EH (cell line): ENCODE data around the gene NR4A2.
A peak's percentile ranks its signal among the peaks of the same experiment; 100 is the strongest.

Experiments used
- DNase-seq: peaks from one replicate; pipeline ENCODE4 v3.0.0-alpha.2; 2015; ENCODE audit warnings: low read depth

NR4A2 gene

GRCh38 chr2:156340377-156340776, 7.9 kb upstream of the NR4A2 start:
- DNase-seq, result peak; percentile 1

DNA sequence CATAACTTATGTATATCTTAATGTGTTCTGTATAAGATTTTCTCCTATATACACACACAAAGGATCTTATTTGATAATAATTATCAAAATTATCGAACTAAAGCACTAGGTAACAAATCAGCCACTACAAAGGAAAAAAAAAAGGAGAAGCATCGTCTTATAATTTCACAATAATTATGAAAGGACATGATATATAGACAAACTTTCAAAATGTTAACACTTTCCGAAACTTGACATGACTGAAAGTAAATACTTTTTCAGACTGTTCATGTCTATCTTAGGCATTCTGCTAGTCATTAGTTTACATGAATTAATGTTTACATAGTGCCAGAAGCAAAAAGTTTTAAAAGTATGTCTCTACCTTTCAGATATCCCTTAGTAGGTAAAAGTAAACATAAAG, 7.3 kb upstream of the NR4A2 start:
- DNase-seq, result no peak

GRCh38 chr2:156339110-156339847, 6.8 kb upstream of the NR4A2 start:
- DNase-seq, result peak; percentile 7

- DNase-seq, result no peak
Measured at GRCh38 chr2:156338578-156338977, 6.1 kb upstream of the NR4A2 start.

DNA sequence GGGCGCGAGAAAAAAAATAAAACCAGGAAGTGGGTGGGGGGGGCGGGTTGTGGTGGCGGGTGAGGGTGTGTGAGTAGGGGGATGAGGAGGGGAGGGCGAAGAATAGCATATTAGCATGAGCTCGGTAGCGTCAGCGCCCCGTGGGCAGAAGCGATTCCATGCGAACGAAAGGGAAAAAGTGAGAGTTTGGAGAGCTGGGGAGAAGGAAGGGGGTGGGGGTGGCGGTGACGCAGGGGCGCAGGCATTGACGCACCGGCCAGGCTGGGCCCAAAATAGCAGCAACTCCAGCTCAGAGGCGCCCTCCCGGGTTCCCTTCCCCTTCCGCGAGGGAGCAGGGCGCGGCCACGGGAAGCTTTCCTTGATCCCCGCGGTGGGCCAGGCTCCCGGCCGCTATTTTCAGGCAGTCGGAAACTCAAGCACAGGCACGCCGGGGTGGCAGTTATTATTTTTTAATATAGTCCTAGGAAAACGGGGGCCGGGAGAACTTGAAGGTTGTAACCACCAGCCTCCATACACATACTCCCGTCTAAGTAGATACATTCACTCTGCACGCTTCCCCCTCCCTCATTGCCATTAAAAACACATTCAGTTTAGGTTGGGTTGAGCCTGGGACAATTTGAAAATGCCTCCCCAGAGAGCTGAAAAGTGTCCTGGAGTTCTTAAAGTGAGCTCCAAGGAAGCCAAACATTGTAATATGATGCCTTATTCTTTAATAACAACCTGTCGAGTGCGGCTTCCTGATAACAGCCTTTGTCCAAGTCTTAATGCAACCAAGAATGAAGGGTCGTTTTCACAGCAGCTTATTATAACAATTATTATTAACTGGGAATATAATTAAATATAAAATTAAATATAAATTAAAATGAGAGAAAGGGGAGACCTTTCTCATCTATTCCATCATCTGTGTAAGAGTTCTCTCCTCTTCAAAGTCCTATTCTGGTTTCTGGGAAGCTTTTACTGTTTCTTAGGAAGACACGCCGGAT, 2.3 kb upstream of the NR4A2 start:
- peak; percentile 94 for DNase-seq

- peak; percentile 53 for DNase-seq
Measured at GRCh38 chr2:156333951-156334495, 1.5 kb upstream of the NR4A2 start.

DNA sequence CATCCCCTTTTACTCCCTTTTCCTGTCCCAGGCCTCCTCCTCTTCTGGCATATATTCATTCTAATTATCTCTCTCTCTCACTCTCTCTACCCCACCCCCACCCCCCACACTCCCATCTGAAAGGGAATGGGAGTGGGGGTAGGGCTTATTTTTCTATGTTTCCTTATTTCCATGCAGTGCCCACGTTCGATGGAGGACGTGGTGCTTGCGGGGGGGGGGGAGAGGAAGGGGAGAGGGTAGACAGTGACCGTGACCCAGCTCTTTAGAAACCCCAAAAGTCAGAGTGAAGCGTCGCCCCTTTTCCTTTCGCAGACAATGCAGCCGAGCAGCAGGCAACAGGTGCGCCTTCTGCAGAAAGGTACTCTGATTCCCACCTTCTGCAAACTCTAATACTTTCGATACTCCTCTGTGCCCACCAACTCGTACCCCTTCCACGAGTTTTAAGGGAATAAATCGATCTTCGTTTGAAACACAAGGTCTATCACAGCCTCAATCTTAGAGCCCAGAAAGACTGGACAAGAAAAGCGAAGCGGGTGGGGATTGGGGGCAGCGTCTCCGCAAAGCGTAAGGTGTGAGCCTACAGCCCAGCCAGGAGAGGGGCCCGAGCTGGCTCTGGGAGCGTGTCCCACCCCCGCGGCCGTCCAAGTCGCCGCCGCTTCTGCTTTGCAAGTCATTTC, 891 bp upstream of the NR4A2 start:
- no peak for DNase-seq

- DNase-seq, result no peak
Measured at GRCh38 chr2:156332284-156332533, 312 bp downstream of the NR4A2 start.

DNA sequence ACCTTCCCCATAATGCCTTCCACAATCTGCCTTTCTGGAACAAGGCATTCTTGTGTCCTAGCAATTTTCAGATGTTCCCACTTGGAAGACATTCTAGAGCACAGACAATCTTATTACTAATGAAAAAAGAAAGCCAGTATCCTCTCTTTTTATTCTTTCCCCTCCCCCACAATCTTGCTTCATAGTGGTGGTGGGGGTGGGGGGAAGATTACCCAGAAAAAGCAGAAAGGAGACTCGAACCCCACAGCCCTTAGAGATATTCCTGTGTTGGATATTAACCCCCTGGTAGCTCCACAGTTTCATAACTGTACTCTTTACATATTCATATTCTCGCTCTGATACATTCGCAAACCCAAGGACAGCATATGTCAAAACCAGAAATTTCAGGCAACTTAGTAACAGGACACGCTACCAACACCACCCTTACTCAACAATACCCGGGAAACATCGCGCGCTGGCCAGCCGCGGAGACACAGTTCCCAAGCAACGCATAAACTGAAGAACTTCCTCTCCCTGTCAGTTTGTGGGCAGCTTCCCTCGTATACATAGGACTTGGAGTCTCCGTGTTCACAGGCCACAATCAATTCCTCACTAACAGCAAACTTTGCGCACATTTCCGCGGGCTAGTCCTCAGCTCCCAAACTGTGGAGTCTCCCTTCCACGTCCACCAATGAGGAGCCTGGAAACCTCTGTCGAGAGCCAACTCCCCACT, 793 bp downstream of the NR4A2 start:
- peak; percentile 81 for DNase-seq

GRCh38 chr2:156329927-156330726, 2.4 kb downstream of the NR4A2 start:
- DNase-seq, result no peak

- DNase-seq, result no peak
Measured at GRCh38 chr2:156329031-156329926, 3.2 kb downstream of the NR4A2 start.

DNA sequence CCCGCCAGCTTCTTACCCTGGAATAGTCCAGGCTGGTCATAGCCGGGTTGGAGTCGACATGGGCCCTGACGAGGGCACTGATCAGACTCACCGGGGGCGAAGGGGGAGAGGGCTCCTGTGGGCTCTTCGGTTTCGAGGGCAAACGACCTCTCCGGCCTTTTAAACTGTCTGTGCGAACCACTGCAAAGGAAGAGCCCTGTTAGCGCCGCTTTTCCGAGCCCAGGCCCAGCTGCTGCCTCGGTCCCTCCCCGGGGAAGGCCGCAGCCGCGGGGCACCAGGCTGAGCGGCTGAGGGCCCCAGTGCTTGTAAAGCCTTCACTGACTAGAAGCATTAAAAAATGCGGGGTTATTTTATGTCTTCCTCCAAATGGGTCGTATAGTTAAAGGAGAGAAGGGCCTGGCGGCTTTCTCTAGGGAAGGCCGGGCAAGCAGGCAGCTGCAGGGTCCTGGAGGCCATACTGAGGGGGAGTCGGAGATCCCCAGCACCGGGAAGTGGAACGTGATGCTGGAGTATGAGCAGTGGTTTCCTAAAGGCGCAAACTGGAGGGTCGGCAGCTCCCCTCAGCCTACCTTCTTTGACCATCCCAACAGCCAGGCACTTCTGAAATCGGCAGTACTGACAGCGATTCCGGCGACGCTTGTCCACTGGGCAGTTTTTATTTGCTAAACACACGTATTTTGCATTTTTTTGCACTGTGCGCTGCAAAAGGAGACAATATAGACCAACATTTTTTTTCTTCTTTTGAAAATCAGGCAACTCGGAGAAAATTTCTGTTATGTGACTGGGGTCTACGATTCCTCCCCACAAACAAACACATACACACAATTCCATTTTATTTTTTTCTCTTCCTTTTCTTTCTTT, 4.5 kb downstream of the NR4A2 start:
- DNase-seq, result no peak

- DNase-seq, result no peak
Measured at GRCh38 chr2:156326526-156327095, 5.9 kb downstream of the NR4A2 start.

DNA sequence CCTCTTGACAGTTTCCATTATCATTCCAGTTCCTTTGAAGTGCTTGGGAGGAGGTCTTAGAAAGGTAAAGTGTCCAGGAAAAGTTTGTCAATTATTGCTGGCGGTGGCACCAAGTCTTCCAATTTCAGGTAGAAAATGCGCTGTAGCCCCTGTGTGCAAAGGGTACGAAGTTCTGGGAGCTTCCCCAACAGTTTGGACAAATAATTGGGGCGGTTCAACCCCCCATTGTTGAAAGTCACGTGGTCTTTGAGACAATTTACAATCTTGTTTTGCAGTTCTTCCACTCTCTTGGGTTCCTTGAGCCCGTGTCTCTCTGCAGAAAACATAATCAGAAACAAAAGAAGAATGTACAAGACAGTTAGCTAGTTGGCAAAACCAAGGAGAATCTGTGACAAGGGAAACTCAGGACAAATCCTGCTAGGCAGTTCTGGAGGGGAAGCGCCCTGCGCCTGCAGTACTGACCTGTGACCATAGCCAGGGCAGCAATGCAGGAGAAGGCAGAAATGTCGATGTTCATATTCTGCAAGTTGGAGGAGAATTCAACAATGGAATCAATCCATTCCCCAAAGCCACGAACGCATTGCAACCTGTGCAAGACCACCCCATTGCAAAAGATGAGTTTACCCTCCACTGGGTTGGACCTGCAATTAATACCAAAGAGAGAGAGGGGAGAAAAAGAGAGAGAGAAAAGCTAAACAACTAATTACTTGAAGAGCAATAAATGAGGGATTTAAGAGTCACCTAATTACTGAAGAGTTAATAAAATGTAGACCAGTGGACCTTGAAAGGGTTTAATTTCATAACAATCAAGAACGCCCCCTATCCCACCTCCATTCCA, 6.6 kb downstream of the NR4A2 start:
- no peak for DNase-seq

- DNase-seq, result no peak
Measured at GRCh38 chr2:156323754-156324153, 8.8 kb downstream of the NR4A2 start.

- DNase-seq, result no peak
Measured at GRCh38 chr2:156322686-156323231, 9.8 kb downstream of the NR4A2 start.

- DNase-seq, result peak; percentile 4
Measured at GRCh38 chr2:156322051-156322685, 10.4 kb downstream of the NR4A2 start.
